ENCODE results near the gene QKI. TPM values are rescaled to one million over a fixed set of nuclear protein-coding genes. Genes with fewer than 3 reads are reported as not detected.

The QKI gene
- total RNA-seq, 2 donors from 2014 or later, result 127 to 192 TPM

- no peak for TF ChIP-seq CTCF (IDR thresholded peaks at IDR 0.05)
- no peak overlapping the region for H3K4me3 ChIP-seq
- no peak overlapping the region for H3K27ac ChIP-seq
- H3K36me3 ChIP-seq, result no peaks in the 10 kb centered on the region
- ATAC-seq (ENCODE audit: insufficient number of reproducible peaks, low FRiP score, low read depth) (no peak), DNase-seq (ENCODE audit: low spot score) (no peak)
- H3K27me3 ChIP-seq (replicated peaks; ENCODE audit: insufficient read depth), result no peaks in the 10 kb centered on the region
- H3K4me1 ChIP-seq (ENCODE audit: control insufficient read depth in 1 of 2, low read depth in 2 of 2), result no peaks in the 10 kb centered on the region
- H3K9me3 ChIP-seq, result no peaks in the 10 kb centered on the region
Observed at GRCh38 chr6:163600781-163601180, 186.3 kb downstream of the QKI start.

- H3K27ac ChIP-seq, result no peak overlapping the region
- H3K9me3 ChIP-seq, result no peaks in the 10 kb centered on the region
- no peak for TF ChIP-seq CTCF (IDR thresholded peaks at IDR 0.05)
- H3K27me3 ChIP-seq (replicated peaks; ENCODE audit: insufficient read depth), result no peaks in the 10 kb centered on the region
- ATAC-seq (ENCODE audit: insufficient number of reproducible peaks, low FRiP score, low read depth), result no peak
- H3K36me3 ChIP-seq, result no peaks in the 10 kb centered on the region
- H3K4me3 ChIP-seq, result no peak overlapping the region
- H3K4me1 ChIP-seq (ENCODE audit: control insufficient read depth in 1 of 2, low read depth in 2 of 2), result no peaks in the 10 kb centered on the region
- no peak for DNase-seq (ENCODE audit: low spot score)
Observed at GRCh38 chr6:163602851-163603250, 188.3 kb downstream of the QKI start.

- ATAC-seq (ENCODE audit: insufficient number of reproducible peaks, low FRiP score, low read depth) (no peak), DNase-seq (ENCODE audit: low spot score) (no peak)
- Histone ChIP-seq H3K9me3 (no peaks in the 10 kb centered on the region), H3K27me3 (replicated peaks; ENCODE audit: insufficient read depth) (no peaks in the 10 kb centered on the region), H3K27ac (no peak overlapping the region), H3K4me3 (no peak overlapping the region), H3K4me1 (ENCODE audit: control insufficient read depth in 1 of 2, low read depth in 2 of 2) (no peaks in the 10 kb centered on the region), H3K36me3 (no peaks in the 10 kb centered on the region)
- TF ChIP-seq CTCF (IDR thresholded peaks at IDR 0.05), result no peak
Observed at GRCh38 chr6:163603395-163603794, 188.9 kb downstream of the QKI start.

GRCh38 chr6:163605385-163606097 lies 191.0 kb downstream of the QKI start:
- no peak overlapping the region for H3K27ac ChIP-seq
- no peak for TF ChIP-seq CTCF (IDR thresholded peaks at IDR 0.05)
- H3K36me3 ChIP-seq, result no peaks in the 10 kb centered on the region
- H3K4me1 ChIP-seq (ENCODE audit: control insufficient read depth in 1 of 2, low read depth in 2 of 2), result no peaks in the 10 kb centered on the region
- H3K9me3 ChIP-seq, result no peaks in the 10 kb centered on the region
- ATAC-seq (ENCODE audit: insufficient number of reproducible peaks, low FRiP score, low read depth) (no peak), DNase-seq (ENCODE audit: low spot score) (no peak)
- H3K4me3 ChIP-seq, result no peak overlapping the region
- no peaks in the 10 kb centered on the region for H3K27me3 ChIP-seq (replicated peaks; ENCODE audit: insufficient read depth)

- Histone ChIP-seq H3K36me3 (no peaks in the 10 kb centered on the region), H3K27ac (no peak overlapping the region), H3K4me1 (ENCODE audit: control insufficient read depth in 1 of 2, low read depth in 2 of 2) (no peaks in the 10 kb centered on the region), H3K9me3 (no peaks in the 10 kb centered on the region), H3K4me3 (no peak overlapping the region), H3K27me3 (replicated peaks; ENCODE audit: insufficient read depth) (no peaks in the 10 kb centered on the region)
- no peak for TF ChIP-seq CTCF (IDR thresholded peaks at IDR 0.05)
- no peak for DNase-seq (ENCODE audit: low spot score)
- ATAC-seq (ENCODE audit: insufficient number of reproducible peaks, low FRiP score, low read depth), result no peak
Observed at GRCh38 chr6:163607792-163608191, 193.3 kb downstream of the QKI start.

Measured in thoracic aorta (tissue), 2 donors.